Testis (tissue), 3 donors: Measurements from ENCODE around the gene RAB6D. TPM values are rescaled to one million over a fixed set of nuclear protein-coding genes. Genes with fewer than 3 reads are reported as not detected.
"Not testable (repeated sequence)": the region's sequence is repeated elsewhere in the genome, so short reads cannot be mapped to it uniquely, and the experiment has no call there.

Experiments used
- DNase-seq: peaks from one replicate; pipeline ENCODE4 v3.0.0-alpha.2; 2019
- H3K27ac ChIP-seq, 2 donors: fragments of 200-600 bp; sonication (generic); one replicate each; pipeline ENCODE4 v1.5.1; 2019
- H3K27me3 ChIP-seq: fragments of 200-600 bp; sonication (generic); one replicate; pipeline ENCODE4 v1.5.1; 2019
- H3K36me3 ChIP-seq: fragments of 200-600 bp; sonication (generic); one replicate; pipeline ENCODE4 v1.5.1; 2017; ENCODE audit warnings: low read depth; ENCODE audit errors: missing control alignments
- H3K4me1 ChIP-seq: fragments of 200-600 bp; sonication (generic); one replicate; pipeline ENCODE4 v1.5.1; 2019
- H3K4me3 ChIP-seq, 2 donors: fragments of 200-600 bp; sonication (generic); one replicate each; pipeline ENCODE4 v1.5.1; 2017 to 2019
- H3K9me3 ChIP-seq: fragments of 200-600 bp; sonication (generic); one replicate; pipeline ENCODE4 v1.5.1; 2017
- POLR2A ChIP-seq: fragments of 450-650 bp; IDR thresholded peaks from one replicate; pipeline ENCODE4 v1.6.1; 2017; ENCODE audit warnings: antibody characterized with exemption, mild to moderate bottlenecking, moderate library complexity
- WGBS, 2 donors: methylation state at CpG; one replicate each; pipeline ENCODE4 v1.1.5; 2018; 5-methylcytosine and 5-hydroxymethylcytosine counted together
- intact Hi-C: fragments of 100-400 bp; cut with DNase I; formaldehyde crosslinking; loops from one replicate; pipeline ENCODE4 v1.15.1; 2023; ENCODE audit warnings: low total_unique reads
- polyA plus RNA-seq: library from polyadenylated mRNA; stranded (reverse); fragments of 350-450 nt; fragmentation: Illumina TruSeq; extraction: RNeasy Lipid Tissue Mini Kit (QIAGEN cat#74804); gene quantifications from one replicate; pipeline ENCODE4 v1.2.3, GENCODE V29; 2014; ENCODE audit warnings: low read depth, low replicate concordance; ENCODE audit not compliant: insufficient read depth
- total RNA-seq, 2 donors: library from RNA; depleted of rRNA; stranded (reverse); fragments of >200 nt; gene quantifications; one replicate each; pipeline ENCODE4 v1.2.3, GENCODE V29; 2016
- TF ChIP-seq, protein P1 (sequence below), 3 experiments: fragments of 450-650 bp in 2 of 3; fragments of 200-600 bp in 1 of 3; sonication (generic) in 1 of 3; IDR thresholded peaks; one replicate each; pipeline ENCODE4 v1.5.1; 2016 to 2019; ENCODE audit warnings: antibody characterized with exemption in 3 of 3, mild to moderate bottlenecking in 2 of 3, moderate library complexity in 1 of 3

The RAB6D gene
- total and polyA plus RNA-seq, 3 donors from 2014 or later, result 1.3 to 2.5 (median 1.7) TPM

DNA sequence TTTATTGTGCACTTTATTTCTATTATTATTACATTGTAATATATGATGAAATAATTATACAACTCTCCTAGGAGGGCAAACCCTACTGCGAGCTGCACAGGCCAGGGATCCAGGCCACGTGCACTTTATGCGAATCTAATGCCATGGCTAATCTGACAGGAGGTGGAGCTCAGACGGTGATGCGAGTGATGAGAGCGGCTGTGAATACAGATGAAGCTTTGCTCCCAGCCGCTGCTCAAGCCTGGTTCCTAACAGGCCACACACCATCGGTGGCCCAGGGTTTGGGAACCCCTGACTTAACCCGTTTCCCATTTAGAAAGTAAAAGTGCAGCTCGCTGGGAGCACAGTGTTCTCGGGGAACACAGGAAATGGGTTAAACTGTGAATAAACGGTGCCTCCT, 40.8 kb upstream of the RAB6D start:
- Histone ChIP-seq H3K27ac (no peak overlapping the region), H3K4me1 (no peaks in the 10 kb centered on the region), H3K36me3 (no peaks in the 10 kb centered on the region), H3K9me3 (no peaks in the 10 kb centered on the region), H3K27me3 (no peaks in the 10 kb centered on the region), H3K4me3 (no peak overlapping the region)
- intact Hi-C loops, result no loop called here
- 85 to 90% methylated on average over 12 of the region's 12 CpGs for WGBS, 2 donors
- DNase-seq, result no peak
- no peak for TF ChIP-seq POLR2A
- TF ChIP-seq, protein P1, sequence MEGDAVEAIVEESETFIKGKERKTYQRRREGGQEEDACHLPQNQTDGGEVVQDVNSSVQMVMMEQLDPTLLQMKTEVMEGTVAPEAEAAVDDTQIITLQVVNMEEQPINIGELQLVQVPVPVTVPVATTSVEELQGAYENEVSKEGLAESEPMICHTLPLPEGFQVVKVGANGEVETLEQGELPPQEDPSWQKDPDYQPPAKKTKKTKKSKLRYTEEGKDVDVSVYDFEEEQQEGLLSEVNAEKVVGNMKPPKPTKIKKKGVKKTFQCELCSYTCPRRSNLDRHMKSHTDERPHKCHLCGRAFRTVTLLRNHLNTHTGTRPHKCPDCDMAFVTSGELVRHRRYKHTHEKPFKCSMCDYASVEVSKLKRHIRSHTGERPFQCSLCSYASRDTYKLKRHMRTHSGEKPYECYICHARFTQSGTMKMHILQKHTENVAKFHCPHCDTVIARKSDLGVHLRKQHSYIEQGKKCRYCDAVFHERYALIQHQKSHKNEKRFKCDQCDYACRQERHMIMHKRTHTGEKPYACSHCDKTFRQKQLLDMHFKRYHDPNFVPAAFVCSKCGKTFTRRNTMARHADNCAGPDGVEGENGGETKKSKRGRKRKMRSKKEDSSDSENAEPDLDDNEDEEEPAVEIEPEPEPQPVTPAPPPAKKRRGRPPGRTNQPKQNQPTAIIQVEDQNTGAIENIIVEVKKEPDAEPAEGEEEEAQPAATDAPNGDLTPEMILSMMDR (IDR thresholded peaks at IDR 0.05), result no peak

- no peak overlapping the region for H3K4me3 ChIP-seq
- 82 to 83% methylated on average over 6 of the region's 6 CpGs for WGBS, 2 donors
- no peaks in the 10 kb centered on the region for H3K36me3 ChIP-seq
- H3K27me3 ChIP-seq, result no peaks in the 10 kb centered on the region
- no peak for DNase-seq
- H3K9me3 ChIP-seq, result no peaks in the 10 kb centered on the region
- TF ChIP-seq, protein P1 (IDR thresholded peaks at IDR 0.05), result no peak
- TF ChIP-seq POLR2A, result no peak
- H3K27ac ChIP-seq, result no peak overlapping the region
- intact Hi-C loops, result no loop called here
- H3K4me1 ChIP-seq, result no peaks in the 10 kb centered on the region
These were observed 38.5 kb upstream of the RAB6D start for GRCh38 chr2:131402320-131403039.

GRCh38 chr2:131400849-131401248, 36.9 kb upstream of the RAB6D start:
- TF ChIP-seq, protein P1 (IDR thresholded peaks at IDR 0.05), result no peak
- TF ChIP-seq POLR2A, result no peak
- intact Hi-C loops, result no loop called here
- H3K4me3 ChIP-seq, result no peak overlapping the region
- 79 to 89% methylated on average over 3 to 4 of the region's 4 CpGs for WGBS, 2 donors
- H3K27ac ChIP-seq, result no peak overlapping the region
- no peaks in the 10 kb centered on the region for H3K27me3 ChIP-seq
- no peaks in the 10 kb centered on the region for H3K36me3 ChIP-seq
- no peak for DNase-seq
- no peaks in the 10 kb centered on the region for H3K9me3 ChIP-seq
- H3K4me1 ChIP-seq, result no peaks in the 10 kb centered on the region

DNA sequence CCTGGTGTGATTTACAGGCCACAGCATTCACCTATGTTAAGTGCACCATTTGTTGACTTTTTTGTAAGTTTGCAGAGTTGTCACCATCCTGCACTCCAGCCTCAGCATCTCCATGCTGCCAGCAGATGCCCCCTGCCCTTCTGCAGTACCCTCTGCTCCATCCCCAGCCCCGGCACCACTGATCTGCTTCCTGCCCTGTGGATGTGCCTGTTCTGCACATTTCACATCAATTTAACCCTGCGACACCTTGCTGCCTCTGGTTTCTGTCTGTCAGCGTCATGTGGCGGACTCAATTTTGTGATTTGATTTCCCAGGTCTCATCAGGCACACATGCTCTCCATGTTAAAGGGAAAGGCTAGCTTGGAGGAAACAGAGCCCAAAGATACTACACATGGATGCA, 36.5 kb upstream of the RAB6D start:
- intact Hi-C loops, H3K27ac ChIP-seq, H3K4me3 ChIP-seq, H3K9me3 ChIP-seq, H3K27me3 ChIP-seq, H3K4me1 ChIP-seq, H3K36me3 ChIP-seq, DNase-seq: not testable (repeated sequence)
- 86 to 89% methylated on average over 4 of the region's 4 CpGs for WGBS, 2 donors

DNA sequence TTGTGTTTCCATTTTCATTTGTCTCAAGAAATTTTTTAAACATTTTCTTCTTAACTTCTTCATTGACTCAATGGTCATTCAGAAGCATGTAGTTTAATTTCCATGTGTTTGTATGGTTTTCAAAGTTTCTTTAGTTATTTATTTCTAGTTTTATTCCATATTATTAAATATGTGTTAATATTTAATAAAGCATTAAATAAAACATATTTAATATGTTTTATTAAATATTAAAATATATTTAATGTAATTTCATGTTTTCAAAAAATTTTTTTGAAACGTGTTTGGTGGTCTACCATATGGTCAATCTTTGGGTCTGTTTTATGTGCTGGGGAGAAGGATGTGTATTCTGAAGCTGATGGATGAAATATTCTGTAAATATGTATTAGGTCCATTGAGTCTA, 32.2 kb upstream of the RAB6D start:
- DNase-seq, H3K4me1 ChIP-seq, H3K36me3 ChIP-seq, H3K27ac ChIP-seq, H3K9me3 ChIP-seq, intact Hi-C loops, H3K4me3 ChIP-seq, H3K27me3 ChIP-seq: not testable (repeated sequence)
- WGBS, 2 donors, result 57 to 75% methylated on average over 1 of the region's 1 CpG

DNA sequence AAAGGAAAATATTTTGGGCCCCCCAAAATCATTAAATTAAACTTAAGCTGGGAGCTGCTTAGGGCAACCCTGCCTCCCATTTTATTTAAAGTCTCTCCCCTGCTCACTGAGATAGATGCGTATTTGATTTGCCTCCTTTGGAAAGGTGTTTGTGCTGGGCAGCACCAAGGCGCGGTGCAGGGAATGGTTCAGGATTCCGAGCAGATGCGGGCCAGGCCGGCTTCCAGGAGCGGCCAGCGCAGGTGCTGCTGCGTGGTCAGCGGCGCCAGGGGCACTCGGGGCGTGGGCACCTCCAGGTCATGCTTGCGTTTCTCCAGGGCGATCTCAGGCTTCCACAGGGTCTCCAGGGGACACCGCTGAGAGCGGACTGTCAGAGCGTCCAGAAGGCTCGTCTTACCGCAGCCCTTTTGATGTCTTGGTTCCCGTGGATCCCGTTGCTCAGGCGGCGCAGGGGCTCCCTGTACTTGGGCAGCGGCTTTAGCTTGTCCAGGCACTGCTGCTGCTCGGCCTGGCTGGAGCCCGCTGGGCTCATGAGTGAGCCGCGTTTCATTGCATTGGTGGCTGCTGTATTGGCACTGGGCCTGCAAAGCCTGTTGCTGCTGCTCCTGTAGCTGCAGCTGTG, 31.2 kb upstream of the RAB6D start:
- H3K27ac ChIP-seq, H3K4me1 ChIP-seq, DNase-seq, H3K9me3 ChIP-seq, intact Hi-C loops, H3K27me3 ChIP-seq, H3K36me3 ChIP-seq, H3K4me3 ChIP-seq: not testable (repeated sequence)
- WGBS, 2 donors, result 10 to 24% methylated on average over 20 to 29 of the region's 29 CpGs
